ENCODE data around the gene AFF3. TPM values are rescaled to one million over a fixed set of nuclear protein-coding genes. Genes with fewer than 3 reads are reported as not detected.

AFF3 gene
- total RNA-seq, 2 donors from 2014 or later: 9.9 to 20.1 TPM

DNA sequence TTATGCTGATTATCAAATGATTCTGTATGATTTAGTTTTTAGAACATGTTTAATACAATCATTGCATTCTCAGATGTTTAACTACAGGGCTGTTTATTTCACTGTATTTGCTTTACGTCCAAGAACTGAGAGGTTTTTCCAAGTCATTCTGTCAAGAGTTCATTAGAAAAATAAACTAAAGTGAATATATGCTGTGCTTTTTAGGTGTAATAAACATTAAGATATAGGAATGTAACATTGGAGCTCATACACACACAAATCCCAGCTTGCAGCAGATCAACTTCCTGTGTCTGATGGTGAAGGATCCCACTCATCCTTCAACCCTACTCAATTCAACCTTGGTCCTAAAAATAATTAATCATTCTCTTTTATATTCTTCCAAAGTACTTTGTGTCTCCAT is 285.0 kb downstream of the AFF3 start:
- TF ChIP-seq, protein P1, sequence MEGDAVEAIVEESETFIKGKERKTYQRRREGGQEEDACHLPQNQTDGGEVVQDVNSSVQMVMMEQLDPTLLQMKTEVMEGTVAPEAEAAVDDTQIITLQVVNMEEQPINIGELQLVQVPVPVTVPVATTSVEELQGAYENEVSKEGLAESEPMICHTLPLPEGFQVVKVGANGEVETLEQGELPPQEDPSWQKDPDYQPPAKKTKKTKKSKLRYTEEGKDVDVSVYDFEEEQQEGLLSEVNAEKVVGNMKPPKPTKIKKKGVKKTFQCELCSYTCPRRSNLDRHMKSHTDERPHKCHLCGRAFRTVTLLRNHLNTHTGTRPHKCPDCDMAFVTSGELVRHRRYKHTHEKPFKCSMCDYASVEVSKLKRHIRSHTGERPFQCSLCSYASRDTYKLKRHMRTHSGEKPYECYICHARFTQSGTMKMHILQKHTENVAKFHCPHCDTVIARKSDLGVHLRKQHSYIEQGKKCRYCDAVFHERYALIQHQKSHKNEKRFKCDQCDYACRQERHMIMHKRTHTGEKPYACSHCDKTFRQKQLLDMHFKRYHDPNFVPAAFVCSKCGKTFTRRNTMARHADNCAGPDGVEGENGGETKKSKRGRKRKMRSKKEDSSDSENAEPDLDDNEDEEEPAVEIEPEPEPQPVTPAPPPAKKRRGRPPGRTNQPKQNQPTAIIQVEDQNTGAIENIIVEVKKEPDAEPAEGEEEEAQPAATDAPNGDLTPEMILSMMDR (IDR thresholded peaks at IDR 0.05): no peak
- no peak for DNase-seq (ENCODE audit: low spot score)
- H3K36me3 ChIP-seq: no peaks in the 10 kb centered on the region
- H3K4me3 ChIP-seq: no peak overlapping the region
- H3K9me3 ChIP-seq: no peaks in the 10 kb centered on the region
- ATAC-seq (ENCODE audit: insufficient number of reproducible peaks, low FRiP score, low read depth): no peak
- peaks cover 0 to 19% of the 10 kb centered on the region in 2 donors for H3K4me1 ChIP-seq (ENCODE audit: control insufficient read depth in 1 of 2, low read depth in 2 of 2)
- no peak overlapping the region for H3K27ac ChIP-seq
- H3K27me3 ChIP-seq (replicated peaks; ENCODE audit: insufficient read depth): no peaks in the 10 kb centered on the region

DNA sequence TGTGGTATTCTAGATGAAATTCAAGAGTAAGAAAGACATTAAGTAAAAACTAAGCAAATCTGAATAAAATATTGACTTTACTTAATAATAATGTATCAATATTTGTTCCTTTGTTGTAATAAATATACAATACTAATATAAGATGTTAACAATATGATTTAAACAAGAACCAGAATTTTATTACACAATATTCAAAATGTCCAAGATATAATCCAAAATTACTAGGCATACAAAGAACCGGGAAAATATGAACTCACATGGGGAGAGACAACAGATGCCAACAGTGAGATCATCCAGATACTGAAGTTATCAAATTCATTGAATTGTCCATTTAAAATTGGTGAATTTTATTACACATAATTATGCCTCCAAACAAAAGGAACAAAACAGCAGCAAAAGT is 286.3 kb downstream of the AFF3 start:
- TF ChIP-seq, protein P1 (IDR thresholded peaks at IDR 0.05): no peak

DNA sequence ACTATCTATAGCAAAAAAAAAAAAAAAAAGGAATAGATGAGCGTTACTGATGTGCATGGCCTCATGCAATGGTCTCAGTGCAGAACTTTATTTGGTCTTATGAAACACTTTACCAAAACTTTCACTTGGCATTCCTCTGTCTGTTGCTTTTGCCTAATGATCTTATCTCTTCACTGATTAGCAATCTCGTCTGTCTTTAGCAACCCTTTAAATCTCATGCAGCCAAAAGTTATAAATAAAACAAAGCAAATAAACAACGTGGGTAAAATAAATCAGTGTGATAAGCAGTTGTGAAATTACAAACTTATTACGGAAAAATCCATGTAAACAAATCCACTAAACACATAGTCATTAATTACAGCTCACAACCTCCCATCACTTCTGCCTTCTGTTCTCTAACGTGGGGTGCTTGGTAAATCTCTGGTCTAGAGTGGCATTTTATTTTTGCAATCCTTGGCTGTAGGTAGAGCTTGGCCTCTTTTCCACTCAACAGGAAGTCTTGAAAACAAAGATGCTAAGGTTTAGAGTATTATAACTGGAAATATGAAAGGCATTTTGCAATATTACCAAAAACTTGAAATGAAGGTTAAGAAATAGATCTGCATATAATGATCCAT is 288.0 kb downstream of the AFF3 start:
- Histone ChIP-seq H3K4me1 (ENCODE audit: control insufficient read depth in 1 of 2, low read depth in 2 of 2) (peaks cover 0 to 19% of the 10 kb centered on the region in 2 donors), H3K27ac (no peak overlapping the region), H3K27me3 (replicated peaks; ENCODE audit: insufficient read depth) (no peaks in the 10 kb centered on the region), H3K4me3 (no peak overlapping the region), H3K9me3 (no peaks in the 10 kb centered on the region), H3K36me3 (no peaks in the 10 kb centered on the region)
- ATAC-seq (ENCODE audit: insufficient number of reproducible peaks, low FRiP score, low read depth): no peak
- TF ChIP-seq, protein P1 (IDR thresholded peaks at IDR 0.05): no peak
- DNase-seq (ENCODE audit: low spot score): no peak

More for the DNA sequence above, 286.3 kb downstream of the AFF3 start:
- ATAC-seq (ENCODE audit: insufficient number of reproducible peaks, low FRiP score, low read depth) (no peak), DNase-seq (ENCODE audit: low spot score) (no peak)
- H3K4me3 ChIP-seq: no peak overlapping the region
- H3K36me3 ChIP-seq: no peaks in the 10 kb centered on the region
- H3K9me3 ChIP-seq: no peaks in the 10 kb centered on the region
- no peaks in the 10 kb centered on the region for H3K27me3 ChIP-seq (replicated peaks; ENCODE audit: insufficient read depth)
- H3K27ac ChIP-seq: no peak overlapping the region
- peaks cover 0 to 19% of the 10 kb centered on the region in 2 donors for H3K4me1 ChIP-seq (ENCODE audit: control insufficient read depth in 1 of 2, low read depth in 2 of 2)

DNA sequence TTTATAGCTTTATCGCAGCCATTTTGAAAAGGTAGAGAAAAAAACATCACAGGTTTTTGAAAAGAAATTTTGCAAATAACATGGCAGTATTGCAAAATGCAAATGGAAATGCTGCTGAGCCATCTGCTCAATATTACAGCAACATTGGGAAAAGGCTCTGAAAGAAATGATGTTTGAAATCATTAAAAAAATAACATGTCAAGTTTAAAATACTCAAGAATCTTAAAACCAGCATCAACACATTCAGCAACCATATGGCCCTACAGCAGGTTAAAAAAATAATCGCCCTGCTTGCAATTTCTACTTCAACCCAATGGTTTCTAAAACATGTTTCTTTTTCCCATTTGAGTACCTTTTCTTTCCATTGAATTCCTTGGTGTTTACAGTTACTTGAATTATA is 289.4 kb downstream of the AFF3 start:
- H3K9me3 ChIP-seq: no peaks in the 10 kb centered on the region
- no peak overlapping the region for H3K27ac ChIP-seq
- H3K36me3 ChIP-seq: no peaks in the 10 kb centered on the region
- peaks cover 0 to 5% of the 10 kb centered on the region in 2 donors for H3K4me1 ChIP-seq (ENCODE audit: control insufficient read depth in 1 of 2, low read depth in 2 of 2)
- TF ChIP-seq, protein P1 (IDR thresholded peaks at IDR 0.05): no peak
- DNase-seq (ENCODE audit: low spot score) (no peak), ATAC-seq (ENCODE audit: insufficient number of reproducible peaks, low FRiP score, low read depth) (no peak)
- H3K4me3 ChIP-seq: no peak overlapping the region
- H3K27me3 ChIP-seq (replicated peaks; ENCODE audit: insufficient read depth): no peaks in the 10 kb centered on the region

DNA sequence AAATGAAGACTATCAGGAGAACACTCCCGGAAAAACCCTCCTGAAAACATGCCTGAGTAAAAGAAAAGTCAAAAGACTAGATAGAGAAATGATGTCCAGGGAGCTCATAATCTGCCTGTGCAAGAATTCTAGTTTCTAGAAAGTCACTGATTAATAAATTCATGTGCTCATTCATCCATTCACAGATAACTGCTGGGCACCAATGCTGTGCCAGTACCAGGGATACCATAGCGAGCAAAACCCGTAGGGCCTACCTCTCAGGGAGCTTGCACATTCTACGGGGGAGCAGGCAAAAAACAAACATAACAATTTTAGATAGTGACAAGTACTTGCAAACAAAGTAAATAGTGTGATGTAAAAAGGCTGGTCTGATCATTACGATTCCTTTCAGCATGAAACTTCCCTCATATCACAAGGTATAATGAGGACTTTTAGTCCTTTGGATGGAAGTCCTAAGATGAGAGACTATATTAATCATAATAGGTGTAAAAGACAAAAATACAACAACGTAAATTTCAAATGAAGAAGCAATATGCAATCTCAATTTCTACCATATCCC is 289.9 kb downstream of the AFF3 start:
- DNase-seq (ENCODE audit: low spot score) (no peak), ATAC-seq (ENCODE audit: insufficient number of reproducible peaks, low FRiP score, low read depth) (no peak)
- H3K27me3 ChIP-seq (replicated peaks; ENCODE audit: insufficient read depth): no peaks in the 10 kb centered on the region
- H3K9me3 ChIP-seq: no peaks in the 10 kb centered on the region
- no peak overlapping the region for H3K27ac ChIP-seq
- H3K4me3 ChIP-seq: no peak overlapping the region
- no peaks in the 10 kb centered on the region for H3K4me1 ChIP-seq (ENCODE audit: control insufficient read depth in 1 of 2, low read depth in 2 of 2)
- TF ChIP-seq, protein P1 (IDR thresholded peaks at IDR 0.05): no peak
- H3K36me3 ChIP-seq: no peaks in the 10 kb centered on the region
